K562 (cell line): ENCODE measurements around the gene ZBTB7A. TPM values are rescaled to one million over a fixed set of nuclear protein-coding genes. Genes with fewer than 3 reads are reported as not detected.

Experiments used
- ATAC-seq: fragments of 200-7000 bp; cut with Tn5 transposase; 3 replicates; pipeline ENCODE4 v1.9.1; 2020; ENCODE audit warnings: moderate library complexity
- BruUV-seq: library from RNA; stranded (reverse); fragments of 400-500 nt; replicated peaks from 2 replicates; lab custom pipeline; 2021; lab: Mats Ljungman, UMichigan
- CTCF ChIA-PET: fragments of 300-600 bp; formaldehyde crosslinking; extraction: SDS; loops from one replicate; lab custom pipeline; 2021; ENCODE audit warnings: low intra/inter-chr PET ratio; lab: Yijun Ruan, JAX
- POLR2A ChIA-PET: fragments of 300-600, 350-650 bp; sonication (Branson Sonifier 250); formaldehyde crosslinking; extraction: SDS; loops from one replicate; lab custom pipeline; 2021; ENCODE audit warnings: antibody characterized with exemption, inconsistent platforms; lab: Yijun Ruan, JAX
- DNase-seq, 4 experiments: peaks; one replicate each; pipeline versions ENCODE4 v3.0.0 to v3.0.0-alpha.2; 2011 to 2018; ENCODE audit warnings: low spot score in 3 of 4, mixed read lengths in 3 of 4; ENCODE audit errors: extremely low read depth in 1 of 4
- FAIRE-seq: peaks from 2 replicates; lab custom pipeline; 2011; peaks lifted over from hg19 to GRCh38; lab: Jason Lieb, UNC
- H2AFZ ChIP-seq: 2 replicates; pipeline ENCODE4 v1.6.0; 2011; ENCODE audit warnings: low read depth, low read length, control low read depth, inconsistent platforms
- H3K27ac ChIP-seq: fragments of 200-600 bp; 3 replicates; pipeline ENCODE4 v1.8.0; 2011; ENCODE audit warnings: low read depth, mild to moderate bottlenecking, control low read depth, inconsistent platforms, low read length, moderate library complexity, mixed read lengths; ENCODE audit errors: extremely low read depth
- H3K27me3 ChIP-seq, 2 experiments: fragments of 300-600 bp in 1 of 2; 2 replicates in 1 of 2; 3 replicates in 1 of 2; pipeline versions ENCODE4 v1.6.0 to v1.8.0; 2011; ENCODE audit warnings: inconsistent platforms in 2 of 2, low read length in 2 of 2, mild to moderate bottlenecking in 1 of 2, mixed read lengths in 1 of 2, moderate library complexity in 1 of 2; ENCODE audit not compliant: control insufficient read depth in 2 of 2, insufficient read depth in 2 of 2
- H3K36me3 ChIP-seq: fragments of 300-600 bp; 3 replicates; pipeline ENCODE4 v1.8.0; 2011; ENCODE audit warnings: mild to moderate bottlenecking, low read length, inconsistent platforms; ENCODE audit not compliant: control insufficient read depth, insufficient read depth
- H3K4me1 ChIP-seq, 2 experiments: fragments of 200-600 bp in 1 of 2; replicated peaks in 1 of 2; 2 replicates in 1 of 2; 3 replicates in 1 of 2; pipeline versions ENCODE4 v1.5.1 to v1.8.0; 2011; ENCODE audit warnings: inconsistent platforms in 2 of 2, low read length in 2 of 2, mild to moderate bottlenecking in 1 of 2, mixed read lengths in 1 of 2, moderate library complexity in 1 of 2; ENCODE audit not compliant: control insufficient read depth in 2 of 2, insufficient read depth in 2 of 2
- H3K4me2 ChIP-seq: 2 replicates; pipeline ENCODE4 v1.6.1; 2011; ENCODE audit warnings: low read length, control low read depth, inconsistent platforms, mixed read lengths; ENCODE audit not compliant: insufficient read depth
- H3K4me3 ChIP-seq: fragments of 200-600 bp; sonication (generic), shearing (Covaris generic); 2 replicates; pipeline ENCODE4 v1.5.1; 2016; ENCODE audit warnings: control low read depth, inconsistent platforms
- H3K79me2 ChIP-seq: fragments of 200-600 bp; 3 replicates; pipeline ENCODE4 v1.8.0; 2011; ENCODE audit warnings: low read length, inconsistent platforms; ENCODE audit not compliant: control insufficient read depth, insufficient read depth
- H3K9ac ChIP-seq, 2 experiments: 2 replicates each; pipeline versions ENCODE4 v1.6.0 to v1.6.1; 2011; ENCODE audit warnings: low read depth in 2 of 2, low read length in 2 of 2, control low read depth in 1 of 2, inconsistent platforms in 1 of 2, mild to moderate bottlenecking in 1 of 2, mixed read lengths in 1 of 2; ENCODE audit not compliant: insufficient read depth in 1 of 2
- H3K9me1 ChIP-seq: one replicate; pipeline ENCODE4 v1.6.0; 2011; ENCODE audit warnings: inconsistent platforms, mild to moderate bottlenecking, low read length, moderate library complexity; ENCODE audit not compliant: control insufficient read depth, insufficient read depth
- H3K9me3 ChIP-seq: replicated peaks from 2 replicates; pipeline ENCODE4 v1.5.1; 2011; ENCODE audit warnings: low read depth, low read length, inconsistent platforms; ENCODE audit not compliant: control insufficient read depth, insufficient read depth
- H4K20me1 ChIP-seq: replicated peaks from 2 replicates; pipeline ENCODE4 v1.6.1; 2011; ENCODE audit warnings: low read length, inconsistent platforms, mixed read lengths; ENCODE audit not compliant: control insufficient read depth, insufficient read depth
- ILK ChIP-seq: fragments of 450-650 bp; IDR thresholded peaks from 2 replicates; pipeline ENCODE4 v1.6.1; 2016; ENCODE audit warnings: missing genetic modification characterization, low read depth, mild to moderate bottlenecking, missing compliant biosample characterization, moderate library complexity, borderline replicate concordance
- RBFOX2 ChIP-seq: fragments of 200-400 bp; formaldehyde crosslinking; IDR thresholded peaks from 2 replicates; pipeline ENCODE4 v1.6.1; 2017; ENCODE audit warnings: low read depth, mild to moderate bottlenecking, low read length, moderate library complexity
- RERE ChIP-seq: sonication (generic); formaldehyde crosslinking; IDR thresholded peaks from 2 replicates; pipeline ENCODE4 v1.8.0; 2023; ENCODE audit warnings: missing genetic modification reagents, mild to moderate bottlenecking, borderline replicate concordance
- SIN3A ChIP-seq, 2 experiments: fragments of 150-350 bp in 1 of 2; IDR thresholded peaks; 2 replicates each; pipeline ENCODE4 v1.6.1; 2011 to 2016; ENCODE audit warnings: borderline replicate concordance in 2 of 2, low read depth in 2 of 2, low read length in 2 of 2, mild to moderate bottlenecking in 2 of 2, moderate library complexity in 2 of 2; ENCODE audit not compliant: control insufficient read depth in 1 of 2
- WGBS: fragments of 100-300 bp; shearing (Covaris generic); methylation state at CpG from one replicate; pipeline ENCODE4 v1.1.6; 2016; ENCODE audit warnings: low coverage, mixed read lengths; ENCODE audit not compliant: insufficient coverage; ENCODE audit errors: missing lambda C conversion rate; 5-methylcytosine and 5-hydroxymethylcytosine counted together
- in situ Hi-C: fragments of 300-500 bp; cut with MboI; formaldehyde crosslinking; loops from 4 replicates; pipeline ENCODE4 v1.15.0; 2018; ENCODE audit warnings: inconsistent platforms, mixed read lengths
- intact Hi-C: fragments of 100-400 bp; cut with micrococcal nuclease; formaldehyde crosslinking; loops from 2 replicates; pipeline ENCODE4 v1.14.2; 2022
- polyA plus RNA-seq, 8 experiments: library from polyadenylated mRNA; depleted of rRNA in 4 of 8; stranded (reverse) in 5 of 8; unstranded in 3 of 8; fragments of >200 nt; fragmentation: Nextera tagmentation in 2 of 8; fragmentation: Illumina TruSeq in 1 of 8; extraction: Ambion mirVana in 2 of 8; extraction: Trizol in 1 of 8; gene quantifications; 2 replicates each; pipeline versions ENCODE4 v1.2.1 to v1.2.3, GENCODE V29; 2011 to 2014; ENCODE audit warnings: inconsistent platforms in 1 of 8, missing spikeins in 1 of 8
- total RNA-seq, 7 experiments: library from RNA; depleted of rRNA in 6 of 7; stranded (reverse); fragments of >200 nt in 6 of 7; fragmentation: Illumina TruSeq in 2 of 7; extraction: Trizol in 2 of 7; gene quantifications; 2 replicates each; pipeline versions ENCODE4 v1.2.1 to v1.2.3, GENCODE V29; 2011 to 2021; ENCODE audit warnings: low replicate concordance in 1 of 7

Gene ZBTB7A
- total and polyA plus RNA-seq, 9 of the 15 experiments (the other 6 are each of a cell fraction or from before 2014, with no cell fraction given): 0.11 to 34.0 (median 4.6) TPM

- ChIA-PET POLR2A (no interaction called here), CTCF (no interaction called here)
- intact Hi-C loops (no loop called here), in situ Hi-C loops (no loop called here)
- H3K9me1 ChIP-seq: no peaks in the 10 kb centered on the region
- no peaks in the 10 kb centered on the region for H3K9me3 ChIP-seq
- no peak overlapping the region for H2AFZ ChIP-seq
- ATAC-seq: no peak
- H3K4me3 ChIP-seq: no peak overlapping the region
- H3K27ac ChIP-seq: no peak overlapping the region
- TF ChIP-seq RBFOX2 (0 out of 2 replicates have a peak, but pooled peaks have one; percentile 27), ILK (tag) (no peak), SIN3A (IDR thresholded peaks at IDR 0.05; ENCODE audit: borderline replicate concordance in 2 of 2, control insufficient read depth in 1 of 2, low read depth in 2 of 2, low read length in 2 of 2) (no peak), RERE (CRISPR knock-in tag) (no peak)
- TF ChIP-seq, all 486 proteins: peak for 1
- 92% methylated on average over 9 of the region's 9 CpGs for WGBS
- DNase-seq (peak in 1 of 4 experiments; percentile 26), FAIRE-seq (no peak)
- no peaks in the 10 kb centered on the region for H4K20me1 ChIP-seq
- H3K36me3 ChIP-seq: peaks cover 76% of the 10 kb centered on the region; the same call in 2 of the 3 replicates
- no TSS peak for BruUV-seq
- peaks cover 0 to 12% of the 10 kb centered on the region in 2 experiments; a peak in 2 of 5 replicates for H3K4me1 ChIP-seq
- H3K9ac ChIP-seq: no peak overlapping the region
- H3K79me2 ChIP-seq: no peaks in the 10 kb centered on the region
- H3K4me2 ChIP-seq: no peak overlapping the region
- no peaks in the 10 kb centered on the region for H3K27me3 ChIP-seq
Measured at GRCh38 chr19:4103080-4103433, 36.4 kb upstream of the ZBTB7A start.
